GM10266 (cell line): ENCODE data around the gene ITGAE.

Experiments
- DNase-seq: peaks from one replicate; pipeline ENCODE4 v3.0.0; 2012; ENCODE audit errors: extremely low spot score
- CTCF ChIP-seq: IDR thresholded peaks from 2 replicates; pipeline ENCODE4 v1.5.1; 2012; ENCODE audit warnings: mild to moderate bottlenecking, low read depth; ENCODE audit not compliant: control insufficient read depth, insufficient read depth; ENCODE audit errors: missing control alignments

ITGAE gene

DNA sequence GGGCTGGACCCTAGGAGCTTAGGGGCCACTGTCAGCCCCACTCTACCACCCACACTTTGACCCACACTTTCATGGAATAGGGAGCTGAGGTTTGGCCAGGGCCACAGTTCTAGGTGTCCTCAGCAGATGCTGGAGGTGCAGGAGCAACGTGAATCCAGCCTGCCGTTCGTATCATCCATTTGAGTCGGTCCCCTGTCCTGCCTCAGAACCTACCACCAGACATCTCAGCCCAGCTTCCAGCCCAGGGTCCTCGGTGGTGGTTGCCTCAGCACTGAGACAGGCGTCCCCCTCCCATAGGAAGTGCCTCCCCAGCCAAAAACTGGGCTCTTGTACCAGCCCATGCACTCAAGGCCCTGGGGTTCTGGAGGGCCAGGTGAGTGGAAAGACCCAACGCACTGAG, 359 bp upstream of the ITGAE start:
- DNase-seq: no peak
- TF ChIP-seq CTCF: no peak

GRCh38 chr17:3799181-3799945, 1.6 kb downstream of the ITGAE start:
- TF ChIP-seq CTCF: no peak
- DNase-seq: no peak

- peak; percentile 31 for DNase-seq
- no peak for TF ChIP-seq CTCF
These were observed 2.5 kb downstream of the ITGAE start for GRCh38 chr17:3798273-3799180.

DNA sequence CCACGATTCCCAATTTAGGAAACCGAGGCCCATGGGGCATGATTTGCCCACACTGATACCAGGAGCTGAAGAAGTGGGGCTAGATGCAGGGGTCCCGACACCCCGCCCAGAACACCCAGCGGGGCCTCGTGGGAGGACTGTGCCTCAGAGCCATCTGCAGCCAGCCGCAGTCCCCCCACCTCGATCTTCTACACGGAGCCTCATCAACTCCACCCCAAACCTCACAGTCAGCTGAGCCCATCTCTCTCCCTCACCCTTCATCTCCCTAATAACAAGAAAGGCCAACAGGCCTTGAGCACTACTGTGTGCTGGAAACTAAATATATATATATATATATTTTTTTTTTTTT, 4.2 kb downstream of the ITGAE start:
- peak; percentile 65 for DNase-seq
- TF ChIP-seq CTCF: no peak

DNA sequence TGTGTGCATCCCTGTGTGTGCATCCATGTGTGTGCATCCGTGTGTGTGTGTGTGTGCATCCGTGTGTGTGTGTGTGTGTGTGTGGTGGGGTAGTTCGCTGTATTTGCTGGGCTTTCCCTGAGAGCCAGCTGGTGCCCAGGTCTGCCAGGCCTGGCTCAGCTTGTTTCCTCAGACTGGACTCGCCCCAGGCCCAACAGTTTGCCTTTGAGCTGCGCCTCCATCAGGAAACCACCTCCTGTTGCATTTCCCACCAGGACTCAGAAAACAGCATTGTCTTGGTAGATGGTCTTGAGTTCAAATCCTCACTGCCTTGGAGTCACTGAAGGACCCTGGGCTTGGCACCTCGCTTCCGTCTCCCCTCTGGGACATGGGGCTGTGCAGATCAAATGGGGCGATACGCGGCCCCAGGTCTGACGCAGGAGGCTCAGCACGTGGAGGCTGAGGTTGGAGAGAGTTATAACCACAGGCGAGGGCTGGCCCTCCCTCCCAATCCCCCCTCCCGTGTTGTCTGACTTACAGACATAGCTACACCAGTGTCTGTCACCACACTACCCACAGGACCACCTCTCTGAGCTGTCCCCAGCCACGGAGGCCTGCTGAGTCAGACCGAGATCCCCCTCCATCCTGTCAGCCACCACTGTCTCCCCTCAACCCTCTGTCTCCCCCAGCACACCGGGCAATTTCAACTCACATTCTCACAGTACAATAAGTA, 4.7 kb downstream of the ITGAE start:
- DNase-seq: peak; percentile 88
- no peak for TF ChIP-seq CTCF

DNA sequence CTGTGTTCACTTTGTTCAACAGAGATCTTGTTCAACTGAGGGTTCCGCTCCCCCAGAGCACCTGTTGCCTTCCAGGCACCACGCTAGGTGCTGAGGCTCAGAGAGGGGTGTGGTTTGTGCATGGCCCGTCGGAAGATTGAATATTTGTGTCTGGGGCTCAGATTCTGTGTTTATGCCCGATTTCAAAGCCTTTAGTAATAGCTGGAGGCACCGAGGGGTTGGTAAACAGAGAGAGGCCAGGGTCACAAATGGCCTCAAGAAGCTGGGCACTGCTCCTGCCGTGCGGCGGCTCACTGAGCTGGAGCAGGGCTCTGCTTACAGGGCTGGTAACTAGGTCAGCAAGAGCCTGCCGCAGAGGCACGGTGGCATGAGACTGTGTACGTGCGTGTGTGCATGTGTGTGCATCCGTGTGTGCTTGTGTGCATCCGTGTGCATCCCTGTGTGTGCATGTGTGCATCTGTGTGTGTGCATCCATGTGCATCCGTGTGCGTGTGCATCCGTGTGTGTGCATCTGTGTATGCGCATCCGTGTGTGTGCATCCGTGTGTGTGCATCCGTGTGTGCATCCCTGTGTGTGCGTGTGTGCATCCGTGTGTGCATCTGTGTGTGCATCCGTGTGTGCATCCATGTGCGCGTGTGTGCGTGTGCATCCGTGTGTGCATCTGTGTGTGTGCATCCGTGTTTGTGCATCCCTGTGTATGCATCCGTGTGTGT, 5.4 kb downstream of the ITGAE start:
- no peak for DNase-seq
- no peak for TF ChIP-seq CTCF
